GM19438 (cell line): ENCODE measurements around the gene MRPL28.
A peak's percentile ranks its signal among the peaks of the same experiment; 100 is the strongest.
"Not testable (repeated sequence)": the region's sequence is repeated elsewhere in the genome, so short reads cannot be mapped to it uniquely, and the experiment has no call there.

Experiments used
- ATAC-seq: cut with Tn5 transposase; IDR thresholded peaks from one replicate; pipeline ENCODE4 v1.9.1; 2021; ENCODE audit warnings: low read depth; ENCODE audit not compliant: unreplicated experiment

The MRPL28 gene

GRCh38 chr16:392450-393030 is 22.2 kb upstream of the MRPL28 start:
- ATAC-seq: no peak

GRCh38 chr16:391885-392335 is 21.6 kb upstream of the MRPL28 start:
- no peak for ATAC-seq

GRCh38 chr16:389352-389751 is 19.0 kb upstream of the MRPL28 start:
- no peak for ATAC-seq

- not testable (repeated sequence) for ATAC-seq
Measured at GRCh38 chr16:387761-388666, 17.7 kb upstream of the MRPL28 start.

GRCh38 chr16:386641-387156 is 16.4 kb upstream of the MRPL28 start:
- no peak for ATAC-seq

GRCh38 chr16:383326-384051 is 13.2 kb upstream of the MRPL28 start:
- ATAC-seq: no peak

- ATAC-seq: peak; percentile 58
Measured at GRCh38 chr16:381789-382717, 11.7 kb upstream of the MRPL28 start, which contains the start of gene PGAP6. Gene PGAP6, minus strand, starts transcription at chr16:381978. Its CDS starts 157 bp downstream, at chr16:381821.

GRCh38 chr16:381012-381788 is 10.9 kb upstream of the MRPL28 start:
- ATAC-seq: peak; percentile 13

GRCh38 chr16:380762-381011 is 10.3 kb upstream of the MRPL28 start:
- ATAC-seq: no peak

GRCh38 chr16:379961-380761 is 9.8 kb upstream of the MRPL28 start:
- ATAC-seq: no peak

- ATAC-seq: no peak
Measured at GRCh38 chr16:379183-379960, 9.0 kb upstream of the MRPL28 start.

- ATAC-seq: no peak
Measured at GRCh38 chr16:378821-379182, 8.5 kb upstream of the MRPL28 start.

GRCh38 chr16:378113-378820 is 7.9 kb upstream of the MRPL28 start:
- not testable (repeated sequence) for ATAC-seq

GRCh38 chr16:377419-377951 is 7.1 kb upstream of the MRPL28 start:
- no peak for ATAC-seq

- ATAC-seq: no peak
Measured at GRCh38 chr16:376817-377418, 6.6 kb upstream of the MRPL28 start.

GRCh38 chr16:375927-376816 is 5.8 kb upstream of the MRPL28 start:
- ATAC-seq: no peak
